Measurements from ENCODE around the gene VMAC. TPM values are rescaled to one million over a fixed set of nuclear protein-coding genes. Genes with fewer than 3 reads are reported as not detected.

VMAC gene
- total RNA-seq, 1 donor from 2014 or later: 8.1 TPM

DNA sequence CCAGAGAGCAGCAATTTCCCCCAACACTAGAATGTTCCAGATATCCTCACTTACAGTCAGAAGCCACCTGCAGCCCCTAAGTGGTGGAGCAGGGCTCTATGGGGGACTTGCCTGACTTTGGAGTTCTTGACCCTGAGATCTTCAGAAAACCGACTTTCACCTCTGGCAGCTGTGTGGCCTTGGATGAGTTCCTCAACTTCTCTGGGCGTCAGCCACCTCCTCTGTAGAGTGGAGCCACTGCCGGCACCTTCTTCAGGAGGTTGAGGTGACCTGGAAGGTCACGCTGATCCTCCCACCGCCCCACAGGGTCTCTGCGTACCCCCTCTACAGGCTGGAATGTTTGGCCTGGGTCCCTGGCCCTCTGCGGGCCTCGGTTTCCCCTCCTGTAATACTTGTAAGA is 27.2 kb upstream of the VMAC start:
- Histone ChIP-seq H3K36me3 (no peaks in the 10 kb centered on the region), H3K4me1 (peaks cover 8% of the 10 kb centered on the region), H3K27ac (no peak overlapping the region), H3K4me3 (no peak overlapping the region), H3K9me3 (no peaks in the 10 kb centered on the region), H3K27me3 (ENCODE audit: low read depth) (peaks cover 33% of the 10 kb centered on the region)
- TF ChIP-seq, protein P1, sequence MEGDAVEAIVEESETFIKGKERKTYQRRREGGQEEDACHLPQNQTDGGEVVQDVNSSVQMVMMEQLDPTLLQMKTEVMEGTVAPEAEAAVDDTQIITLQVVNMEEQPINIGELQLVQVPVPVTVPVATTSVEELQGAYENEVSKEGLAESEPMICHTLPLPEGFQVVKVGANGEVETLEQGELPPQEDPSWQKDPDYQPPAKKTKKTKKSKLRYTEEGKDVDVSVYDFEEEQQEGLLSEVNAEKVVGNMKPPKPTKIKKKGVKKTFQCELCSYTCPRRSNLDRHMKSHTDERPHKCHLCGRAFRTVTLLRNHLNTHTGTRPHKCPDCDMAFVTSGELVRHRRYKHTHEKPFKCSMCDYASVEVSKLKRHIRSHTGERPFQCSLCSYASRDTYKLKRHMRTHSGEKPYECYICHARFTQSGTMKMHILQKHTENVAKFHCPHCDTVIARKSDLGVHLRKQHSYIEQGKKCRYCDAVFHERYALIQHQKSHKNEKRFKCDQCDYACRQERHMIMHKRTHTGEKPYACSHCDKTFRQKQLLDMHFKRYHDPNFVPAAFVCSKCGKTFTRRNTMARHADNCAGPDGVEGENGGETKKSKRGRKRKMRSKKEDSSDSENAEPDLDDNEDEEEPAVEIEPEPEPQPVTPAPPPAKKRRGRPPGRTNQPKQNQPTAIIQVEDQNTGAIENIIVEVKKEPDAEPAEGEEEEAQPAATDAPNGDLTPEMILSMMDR (IDR thresholded peaks at IDR 0.05): no peak
- ATAC-seq (no peak), DNase-seq (no peak)
- intact Hi-C loops (cut with DNase I): no loop called here

DNA sequence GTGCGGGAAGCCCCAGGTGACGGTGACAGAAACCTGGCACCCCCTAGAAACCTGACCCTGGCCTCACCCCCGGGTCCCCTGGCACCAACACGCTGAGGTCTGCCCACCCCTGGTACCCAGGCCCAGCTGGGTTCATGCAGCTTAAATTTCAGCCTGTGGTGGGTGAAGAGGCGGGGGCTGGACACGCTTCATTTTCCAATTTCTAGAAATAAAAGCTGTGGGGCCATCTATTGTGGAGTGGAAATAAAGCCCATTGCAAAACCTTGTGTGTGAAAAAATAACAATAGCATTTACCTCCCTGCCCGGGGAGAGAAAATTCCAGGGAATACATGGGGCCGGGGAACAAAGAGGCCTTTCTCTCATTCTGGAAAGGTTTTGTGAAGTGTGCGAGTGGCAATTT is 26.8 kb upstream of the VMAC start:
- Histone ChIP-seq H3K27me3 (ENCODE audit: low read depth) (peaks cover 33% of the 10 kb centered on the region), H3K27ac (no peak overlapping the region), H3K36me3 (no peaks in the 10 kb centered on the region), H3K4me1 (peaks cover 8% of the 10 kb centered on the region), H3K9me3 (no peaks in the 10 kb centered on the region), H3K4me3 (no peak overlapping the region)
- intact Hi-C loops (cut with DNase I): no loop called here
- ATAC-seq (no peak), DNase-seq (no peak)
- TF ChIP-seq, protein P1 (IDR thresholded peaks at IDR 0.05): no peak

DNA sequence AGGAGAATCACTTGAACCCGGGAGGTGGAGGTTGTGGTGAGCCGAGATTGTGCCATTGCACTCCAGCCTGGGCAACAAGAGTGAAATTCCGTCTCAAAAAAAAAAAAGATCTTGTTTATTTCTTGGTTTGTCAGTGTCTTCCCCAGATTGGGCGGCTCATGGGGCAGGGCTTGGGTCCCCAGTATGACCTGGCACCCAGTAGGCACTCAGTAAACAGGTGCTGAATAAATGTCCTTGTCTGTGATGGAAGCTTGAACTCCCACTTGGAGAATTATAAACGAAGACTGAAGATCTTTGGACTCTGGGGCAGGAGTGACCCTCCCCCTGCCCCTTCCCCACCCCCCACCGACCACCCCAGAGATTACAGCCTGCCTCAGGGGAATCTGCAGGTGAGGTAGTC is 24.5 kb upstream of the VMAC start:
- ATAC-seq (no peak), DNase-seq (no peak)
- H3K9me3 ChIP-seq: no peaks in the 10 kb centered on the region
- peaks cover 33% of the 10 kb centered on the region for H3K27me3 ChIP-seq (ENCODE audit: low read depth)
- TF ChIP-seq, protein P1 (IDR thresholded peaks at IDR 0.05): no peak
- no peak overlapping the region for H3K27ac ChIP-seq
- intact Hi-C loops (cut with DNase I): no loop called here
- no peak overlapping the region for H3K4me3 ChIP-seq
- H3K4me1 ChIP-seq: peaks cover 8% of the 10 kb centered on the region
- H3K36me3 ChIP-seq: no peaks in the 10 kb centered on the region

DNA sequence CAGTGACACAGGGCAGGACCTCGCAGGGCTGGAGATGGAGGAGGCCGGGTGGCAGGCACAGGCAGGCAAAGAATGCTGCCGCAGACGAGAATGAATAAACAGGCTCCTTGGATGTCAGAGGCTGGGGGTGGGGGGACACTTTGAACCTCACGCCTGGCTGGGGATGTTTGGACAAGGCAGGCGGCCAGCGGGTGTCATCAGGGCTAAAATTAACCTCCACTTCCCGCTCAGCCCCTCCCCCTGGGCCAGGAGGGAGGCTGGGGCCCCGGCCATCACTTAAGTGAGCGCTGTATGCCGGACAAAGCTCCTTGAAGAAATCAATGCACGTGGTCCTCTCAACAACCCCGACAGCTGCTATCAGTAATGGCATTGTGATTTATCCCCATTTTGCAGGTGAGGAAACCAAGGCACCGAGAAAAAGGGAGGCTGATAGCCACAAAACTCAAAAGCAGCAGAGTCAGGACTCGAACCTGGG is 24.0 kb upstream of the VMAC start:
- Histone ChIP-seq H3K4me1 (peaks cover 8% of the 10 kb centered on the region), H3K36me3 (no peaks in the 10 kb centered on the region), H3K27me3 (ENCODE audit: low read depth) (peaks cover 33% of the 10 kb centered on the region), H3K27ac (no peak overlapping the region), H3K4me3 (no peak overlapping the region), H3K9me3 (no peaks in the 10 kb centered on the region)
- ATAC-seq (peak; percentile 38 to 67), DNase-seq (no peak)
- intact Hi-C loops (cut with DNase I): no loop called here
- TF ChIP-seq, protein P1 (IDR thresholded peaks at IDR 0.05): no peak

DNA sequence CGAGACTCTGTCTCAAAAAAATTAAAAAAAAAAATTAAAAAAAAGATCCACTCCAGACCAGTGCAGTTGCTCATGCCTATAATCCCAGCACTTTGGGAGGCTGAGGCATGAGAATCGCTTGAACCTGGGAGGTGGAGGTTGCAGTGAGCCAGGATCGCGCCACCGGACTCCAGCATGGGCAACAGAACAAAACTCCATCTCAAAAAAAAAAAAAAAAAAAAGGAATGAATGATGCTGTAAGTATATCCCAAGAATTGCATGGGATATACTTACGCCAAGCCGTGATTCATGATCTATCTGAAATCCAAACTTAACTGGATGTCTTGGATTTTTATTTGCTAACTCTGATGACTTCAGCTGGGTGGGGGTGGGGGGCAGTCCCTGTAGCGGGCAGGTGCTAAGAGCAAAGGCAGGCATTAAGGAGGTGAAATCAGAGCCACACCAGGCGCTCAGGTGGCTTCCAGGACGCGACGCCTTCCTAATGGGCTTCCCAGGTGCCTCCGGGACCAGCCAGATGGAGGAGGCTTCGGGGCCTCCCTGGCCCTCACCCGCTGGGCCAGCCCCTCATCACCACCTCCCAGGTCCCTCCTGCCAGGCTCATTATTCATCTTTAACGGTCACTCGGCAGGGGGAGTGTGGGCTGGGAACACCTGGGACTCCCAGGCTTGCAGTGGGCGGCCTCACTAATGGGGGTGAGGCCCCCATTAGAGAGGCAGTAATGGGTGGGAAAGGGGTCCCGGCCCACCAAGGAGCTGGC is 23.0 kb upstream of the VMAC start:
- H3K27me3 ChIP-seq (ENCODE audit: low read depth): peaks cover 33% of the 10 kb centered on the region
- ATAC-seq (no peak), DNase-seq (no peak)
- peaks cover 8% of the 10 kb centered on the region for H3K4me1 ChIP-seq
- H3K9me3 ChIP-seq: no peaks in the 10 kb centered on the region
- intact Hi-C loops (cut with DNase I): no loop called here
- TF ChIP-seq, protein P1 (IDR thresholded peaks at IDR 0.05): no peak
- no peak overlapping the region for H3K4me3 ChIP-seq
- H3K27ac ChIP-seq: no peak overlapping the region
- no peaks in the 10 kb centered on the region for H3K36me3 ChIP-seq
